Astrocyte (in vitro differentiated cells and primary cell): Measurements from ENCODE around the gene LRRC10B. TPM values are rescaled to one million over a fixed set of nuclear protein-coding genes. Genes with fewer than 3 reads are reported as not detected.

Source experiments
- DNase-seq: peaks from one replicate; pipeline ENCODE4 v3.0.0-alpha.2; 2010; ENCODE audit warnings: low read depth
- FAIRE-seq: peaks from 2 replicates; lab custom pipeline; 2011; peaks lifted over from hg19 to GRCh38; lab: Jason Lieb, UNC
- H2AFZ ChIP-seq: 2 replicates; pipeline ENCODE4 v1.6.0; 2012; ENCODE audit warnings: low read depth, low read length, inconsistent platforms
- H3K27ac ChIP-seq: 2 replicates; pipeline ENCODE4 v1.5.1; 2011; ENCODE audit warnings: low read depth, low read length, inconsistent platforms
- H3K27me3 ChIP-seq: 2 replicates; pipeline ENCODE4 v1.6.0; 2011; ENCODE audit warnings: low read length, inconsistent platforms; ENCODE audit not compliant: insufficient read depth
- H3K36me3 ChIP-seq: 2 replicates; pipeline ENCODE4 v1.5.1; 2011; ENCODE audit warnings: low read length, inconsistent platforms; ENCODE audit not compliant: insufficient read depth
- H3K4me1 ChIP-seq: 2 replicates; pipeline ENCODE4 v1.5.1; 2011; ENCODE audit warnings: low read length, inconsistent platforms; ENCODE audit not compliant: insufficient read depth
- H3K4me2 ChIP-seq: 2 replicates; pipeline ENCODE4 v1.6.0; 2012; ENCODE audit warnings: low read length, inconsistent platforms
- H3K4me3 ChIP-seq: 2 replicates; pipeline ENCODE4 v1.5.1; 2011; ENCODE audit warnings: low read depth, mild to moderate bottlenecking, low read length, inconsistent platforms; ENCODE audit not compliant: insufficient read depth
- H3K79me2 ChIP-seq: 2 replicates; pipeline ENCODE4 v1.6.0; 2012; ENCODE audit warnings: mild to moderate bottlenecking, low read length, inconsistent platforms; ENCODE audit not compliant: insufficient read depth
- H3K9ac ChIP-seq: 2 replicates; pipeline ENCODE4 v1.6.0; 2012; ENCODE audit warnings: mild to moderate bottlenecking, low read length, inconsistent platforms
- H3K9me3 ChIP-seq: 2 replicates; pipeline ENCODE4 v1.5.1; 2012; ENCODE audit warnings: low read depth, mild to moderate bottlenecking, low read length, inconsistent platforms; ENCODE audit not compliant: insufficient read depth
- H4K20me1 ChIP-seq: 2 replicates; pipeline ENCODE4 v1.6.0; 2012; ENCODE audit warnings: low read length, inconsistent platforms; ENCODE audit not compliant: insufficient read depth
- H3K27ac Mint-ChIP-seq: one replicate; pipeline ENCODE4 v1.8.0; 2021; ENCODE audit warnings: mild to moderate bottlenecking, mixed read lengths; ENCODE audit not compliant: unreplicated experiment
- H3K27me3 Mint-ChIP-seq: one replicate; pipeline ENCODE4 v1.8.0; 2021; ENCODE audit warnings: low read depth, mixed read lengths; ENCODE audit not compliant: unreplicated experiment
- H3K36me3 Mint-ChIP-seq: one replicate; pipeline ENCODE4 v1.8.0; 2021; ENCODE audit warnings: low read depth, mixed read lengths; ENCODE audit not compliant: unreplicated experiment
- H3K4me1 Mint-ChIP-seq: one replicate; pipeline ENCODE4 v1.8.0; 2021; ENCODE audit warnings: low read depth, mixed read lengths; ENCODE audit not compliant: unreplicated experiment
- H3K4me3 Mint-ChIP-seq: one replicate; pipeline ENCODE4 v1.8.0; 2021; ENCODE audit warnings: mild to moderate bottlenecking, moderate library complexity, mixed read lengths; ENCODE audit not compliant: unreplicated experiment
- H3K9me3 Mint-ChIP-seq: one replicate; pipeline ENCODE4 v1.8.0; 2021; ENCODE audit warnings: mild to moderate bottlenecking, mixed read lengths; ENCODE audit not compliant: unreplicated experiment
- CTCF ChIP-seq: IDR thresholded peaks from 2 replicates; pipeline ENCODE4 v1.5.1; 2011; ENCODE audit warnings: low read depth, mild to moderate bottlenecking, inconsistent platforms, low read length, moderate library complexity; ENCODE audit not compliant: insufficient read depth
- EZH2 ChIP-seq: IDR thresholded peaks from 2 replicates; pipeline ENCODE4 v1.6.1; 2012; ENCODE audit warnings: mild to moderate bottlenecking, low read length, inconsistent platforms; ENCODE audit not compliant: insufficient read depth
- total RNA-seq: library from RNA; stranded (reverse); gene quantifications from 2 replicates; pipeline ENCODE4 v1.2.1, GENCODE V29; 2021

The LRRC10B gene
- total RNA-seq, 1 donor from 2014 or later = 0.09 TPM

DNA sequence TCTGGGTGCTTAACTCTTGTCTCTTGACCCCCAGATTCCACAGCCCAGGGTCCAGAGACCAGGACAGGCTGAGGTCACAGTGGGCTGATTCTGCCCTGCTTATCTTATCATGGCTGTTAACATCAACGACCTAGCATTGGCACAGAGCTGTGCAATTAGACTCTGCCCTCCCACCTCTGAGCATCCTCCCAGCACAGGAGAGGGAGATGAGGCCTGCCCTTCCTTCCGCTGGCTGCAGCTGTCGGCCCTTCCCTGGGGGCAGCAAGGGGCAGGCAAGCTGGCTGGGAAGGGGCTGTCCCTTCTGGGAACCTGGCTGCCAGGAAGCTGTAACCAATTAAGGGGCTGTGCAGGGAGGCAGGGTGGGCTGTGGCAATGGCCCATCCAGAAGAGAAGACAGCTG, 22.5 kb downstream of the LRRC10B start:
- H3K27ac ChIP-seq = no peak overlapping the region

DNA sequence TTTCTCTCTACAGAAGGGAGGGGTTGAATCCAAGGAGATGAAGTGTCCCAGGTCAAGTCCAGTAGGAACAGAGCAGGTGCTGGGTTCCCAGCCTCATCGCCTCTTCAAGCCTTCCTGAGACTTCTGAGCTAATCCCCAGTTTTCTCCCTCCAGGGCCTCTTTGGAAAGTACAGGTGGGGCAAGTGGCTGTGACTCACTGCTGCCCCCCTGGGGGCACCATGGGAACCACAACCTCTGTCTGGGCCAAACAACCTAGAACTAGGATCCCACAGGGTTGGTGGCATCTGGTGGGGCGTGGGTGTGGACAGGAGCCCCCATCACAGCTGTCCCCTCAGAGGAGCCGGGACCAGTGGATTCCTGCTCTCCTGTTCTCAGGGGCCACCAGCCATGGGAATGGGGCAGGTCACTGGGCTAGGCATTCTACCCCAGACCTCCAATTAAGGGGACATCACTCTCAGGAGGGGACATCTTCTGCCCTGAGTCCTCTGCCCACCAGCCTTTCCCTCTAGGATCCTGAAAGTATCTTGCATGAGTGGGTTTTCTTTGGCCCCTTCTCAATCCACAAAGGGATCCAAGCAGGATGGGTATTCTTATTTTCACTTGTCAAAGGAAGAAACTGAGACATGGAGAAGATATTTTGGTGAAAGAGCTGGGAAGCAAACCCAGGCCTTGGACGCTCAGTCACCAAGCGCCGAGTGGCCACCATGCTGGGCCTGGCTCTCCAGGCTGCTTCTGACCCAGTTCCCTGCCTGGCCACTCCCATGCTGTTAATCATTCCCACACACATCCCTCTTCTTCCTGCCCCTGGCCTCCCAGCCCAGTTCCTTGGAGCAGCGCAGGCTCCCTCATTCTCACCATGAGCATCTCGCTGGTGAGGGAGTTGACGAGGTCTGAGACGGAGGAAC, 23.8 kb downstream of the LRRC10B start:
- DNase-seq = no peak
- Histone ChIP-seq H4K20me1 (no peaks in the 10 kb centered on the region), H3K36me3 (no peaks in the 10 kb centered on the region), H3K4me2 (no peak overlapping the region), H3K79me2 (no peaks in the 10 kb centered on the region), H3K9ac (no peak overlapping the region), H3K9me3 (no peaks in the 10 kb centered on the region), H3K27ac (no peak overlapping the region), H3K27me3 (peaks cover 21% of the 10 kb centered on the region), H2AFZ (no peak overlapping the region), H3K4me3 (no peak overlapping the region), H3K4me1 (no peaks in the 10 kb centered on the region)
- peak; percentile 59 for TF ChIP-seq CTCF
- TF ChIP-seq EZH2 = no peak
- no peak overlapping the region for H3K4me3 Mint-ChIP-seq
- FAIRE-seq = no peak
- peaks cover 62% of the 10 kb centered on the region for H3K27me3 Mint-ChIP-seq
- peaks cover 3% of the 10 kb centered on the region for H3K9me3 Mint-ChIP-seq
- no peaks in the 10 kb centered on the region for H3K4me1 Mint-ChIP-seq
- peaks cover 4% of the 10 kb centered on the region for H3K36me3 Mint-ChIP-seq
- H3K27ac Mint-ChIP-seq = no peak overlapping the region

More for the DNA sequence above, 22.5 kb downstream of the LRRC10B start:
- no peaks in the 10 kb centered on the region for H3K4me1 Mint-ChIP-seq
- Histone ChIP-seq H2AFZ (no peak overlapping the region), H3K4me3 (no peak overlapping the region), H3K36me3 (no peaks in the 10 kb centered on the region), H3K27me3 (peaks cover 25% of the 10 kb centered on the region), H3K4me1 (no peaks in the 10 kb centered on the region), H3K9ac (no peak overlapping the region), H3K9me3 (no peaks in the 10 kb centered on the region), H3K79me2 (no peaks in the 10 kb centered on the region), H4K20me1 (no peaks in the 10 kb centered on the region), H3K4me2 (no peak overlapping the region)
- peaks cover 70% of the 10 kb centered on the region for H3K27me3 Mint-ChIP-seq
- H3K4me3 Mint-ChIP-seq = no peak overlapping the region
- TF ChIP-seq CTCF (no peak), EZH2 (no peak)
- peaks cover 3% of the 10 kb centered on the region for H3K9me3 Mint-ChIP-seq
- no peak overlapping the region for H3K27ac Mint-ChIP-seq
- FAIRE-seq (no peak), DNase-seq (no peak)
- peaks cover 4% of the 10 kb centered on the region for H3K36me3 Mint-ChIP-seq

DNA sequence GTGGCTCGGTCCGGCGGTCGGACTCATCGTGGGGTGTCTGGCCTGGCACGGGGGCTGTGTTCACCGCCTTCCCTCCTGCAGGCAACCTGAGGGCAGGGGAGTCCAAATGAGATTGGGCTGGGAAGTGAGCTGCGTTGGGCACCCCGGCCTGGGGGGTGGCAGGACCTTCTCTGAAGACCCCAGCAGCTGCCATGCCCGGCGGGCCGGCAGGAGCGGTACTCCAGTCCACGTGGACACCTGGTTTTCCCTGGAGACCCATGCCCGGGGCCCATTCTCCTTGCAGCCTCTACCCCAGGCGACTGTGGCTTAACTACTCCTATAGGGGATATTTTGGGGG, 24.5 kb downstream of the LRRC10B start:
- Histone ChIP-seq H3K79me2 (no peaks in the 10 kb centered on the region), H3K4me1 (no peaks in the 10 kb centered on the region), H2AFZ (no peak overlapping the region), H3K9ac (no peak overlapping the region), H3K27ac (no peak overlapping the region), H3K4me3 (no peak overlapping the region), H3K27me3 (peaks cover 16% of the 10 kb centered on the region), H3K36me3 (no peaks in the 10 kb centered on the region), H3K4me2 (no peak overlapping the region), H3K9me3 (no peaks in the 10 kb centered on the region), H4K20me1 (no peaks in the 10 kb centered on the region)
- H3K27ac Mint-ChIP-seq = no peak overlapping the region
- DNase-seq (no peak), FAIRE-seq (no peak)
- TF ChIP-seq CTCF = no peak
- TF ChIP-seq EZH2 = no peak
- peaks cover 56% of the 10 kb centered on the region for H3K27me3 Mint-ChIP-seq
- no peaks in the 10 kb centered on the region for H3K36me3 Mint-ChIP-seq
- no peak overlapping the region for H3K4me3 Mint-ChIP-seq
- peaks cover 3% of the 10 kb centered on the region for H3K9me3 Mint-ChIP-seq
- H3K4me1 Mint-ChIP-seq = no peaks in the 10 kb centered on the region
